Pancreas (tissue), 10 donors: ENCODE results near the gene USP24. TPM values are rescaled to one million over a fixed set of nuclear protein-coding genes. Genes with fewer than 3 reads are reported as not detected.

ENCODE experiments used
- ATAC-seq, 4 donors: fragments of 200-7000 bp; cut with Tn5 transposase; one replicate each; pipeline versions ENCODE4 v1.8.0 to v1.9.1; 2020; ENCODE audit warnings: mild to moderate bottlenecking in 4 of 4, moderate library complexity in 4 of 4
- DNase-seq, 6 donors: peaks; one replicate each; pipeline ENCODE4 v3.0.0-alpha.2; 2020
- FAIRE-seq: peaks from 2 replicates; lab custom pipeline; 2012; peaks lifted over from hg19 to GRCh38; lab: Jason Lieb, UNC
- H3K27ac ChIP-seq, 4 donors: fragments of 200-600 bp; sonication (generic); 1 replicate in 3 of 4; 2 replicates in 1 of 4; pipeline versions ENCODE4 v1.5.0 to v1.8.0; 2020
- H3K27me3 ChIP-seq, 4 donors: fragments of 200-600 bp; one replicate each; pipeline ENCODE4 v1.8.0; 2021
- H3K36me3 ChIP-seq, 3 donors: fragments of 200-600 bp; sonication (generic) in 1 of 3; one replicate each; pipeline versions ENCODE4 v1.5.0 to v1.8.0; 2020 to 2021
- H3K4me1 ChIP-seq, 3 donors: fragments of 200-600 bp; one replicate each; pipeline ENCODE4 v1.8.0; 2021
- H3K4me3 ChIP-seq, 4 donors: fragments of 200-600 bp; sonication (generic) in 2 of 4; one replicate each; pipeline versions ENCODE4 v1.5.0 to v1.8.0; 2020 to 2021
- H3K9me3 ChIP-seq, 4 donors: fragments of 200-600 bp; one replicate each; pipeline ENCODE4 v1.8.0; 2021
- WGBS, 2 donors: extraction: QIAGEN DNeasy Blood & Tissue Kit; methylation state at CpG; one replicate each; pipeline ENCODE4 v1.1.7; 2013; 5-methylcytosine and 5-hydroxymethylcytosine counted together
- intact Hi-C, 3 donors: fragments of 100-400 bp; cut with DNase I; formaldehyde crosslinking; loops; one replicate each; pipeline versions ENCODE4 v1.11.1 to v1.14.2; 2022
- polyA plus RNA-seq, 2 donors: library from polyadenylated mRNA; stranded (reverse); fragments of 200-250 nt; gene quantifications; one replicate each; pipeline ENCODE4 v1.2.3, GENCODE V29; 2013
- total RNA-seq, 6 donors: library from RNA; stranded (reverse); fragmentation: NEBNext Ultra II Directional in 4 of 6; extraction: Animal tissue kit (Norgen Biotek cat#: 25700) in 4 of 6; gene quantifications; one replicate each; pipeline versions ENCODE4 v1.2.1 to v1.2.4, GENCODE V29; 2021 to 2023
- TF ChIP-seq, protein P1 (sequence below), 4 donors: fragments of 200-600 bp; sonication (generic) in 3 of 4; IDR thresholded peaks; one replicate each; pipeline versions ENCODE4 v1.5.0 to v1.8.0; 2021; ENCODE audit warnings: antibody characterized with exemption in 4 of 4
- donor health status: healthy with polysubstance abuse.
- donor health status: DM: no; HTN: no; CAD: no; lungs with moderate emphysema.
- donor health status: DM: no; HTN: no; CAD: no.
- donor health status: control.
- donor health status: control.
- donor health status: Bipolar disorder and iron deficiency.
- donor health status: DM: yes; HTN: yes; CAD: no.
- donor health status: DM: no; HTN: no; CAD: no.
- donor health status: DM: no; HTN: no; CAD: no.
- donor health status: DM: yes; HTN: yes; CAD: no.

The USP24 gene
- total and polyA plus RNA-seq, 8 donors = 7.5 to 26.8 (median 14.5) TPM

DNA sequence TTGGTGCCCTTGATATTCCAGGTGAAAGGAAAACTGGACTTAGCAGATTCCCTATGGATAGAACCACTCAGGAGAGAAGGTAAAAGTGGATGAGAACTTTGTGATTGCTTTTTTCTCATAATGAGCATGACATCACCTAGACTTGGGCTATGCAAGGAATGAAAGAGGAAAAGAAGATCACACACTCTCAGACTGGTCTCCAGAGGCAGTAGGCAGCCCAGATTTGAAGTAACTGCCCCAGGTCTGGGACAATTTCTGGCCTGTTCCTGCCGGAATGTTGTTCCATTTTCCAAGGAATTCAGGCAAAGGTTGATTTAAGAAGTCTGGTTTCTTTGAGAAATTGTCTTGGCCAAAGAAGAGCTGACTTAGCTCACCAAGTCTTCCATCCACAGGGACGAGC, 31.7 kb upstream of the USP24 start:
- intact Hi-C loops = no loop called here
- Histone ChIP-seq H3K27ac (no peak overlapping the region), H3K9me3 (no peaks in the 10 kb centered on the region), H3K27me3 (no peaks in the 10 kb centered on the region), H3K4me3 (no peak overlapping the region), H3K4me1 (peaks cover 0 to 6% (median 0%) of the 10 kb centered on the region in 3 donors), H3K36me3 (no peaks in the 10 kb centered on the region)
- TF ChIP-seq, protein P1, sequence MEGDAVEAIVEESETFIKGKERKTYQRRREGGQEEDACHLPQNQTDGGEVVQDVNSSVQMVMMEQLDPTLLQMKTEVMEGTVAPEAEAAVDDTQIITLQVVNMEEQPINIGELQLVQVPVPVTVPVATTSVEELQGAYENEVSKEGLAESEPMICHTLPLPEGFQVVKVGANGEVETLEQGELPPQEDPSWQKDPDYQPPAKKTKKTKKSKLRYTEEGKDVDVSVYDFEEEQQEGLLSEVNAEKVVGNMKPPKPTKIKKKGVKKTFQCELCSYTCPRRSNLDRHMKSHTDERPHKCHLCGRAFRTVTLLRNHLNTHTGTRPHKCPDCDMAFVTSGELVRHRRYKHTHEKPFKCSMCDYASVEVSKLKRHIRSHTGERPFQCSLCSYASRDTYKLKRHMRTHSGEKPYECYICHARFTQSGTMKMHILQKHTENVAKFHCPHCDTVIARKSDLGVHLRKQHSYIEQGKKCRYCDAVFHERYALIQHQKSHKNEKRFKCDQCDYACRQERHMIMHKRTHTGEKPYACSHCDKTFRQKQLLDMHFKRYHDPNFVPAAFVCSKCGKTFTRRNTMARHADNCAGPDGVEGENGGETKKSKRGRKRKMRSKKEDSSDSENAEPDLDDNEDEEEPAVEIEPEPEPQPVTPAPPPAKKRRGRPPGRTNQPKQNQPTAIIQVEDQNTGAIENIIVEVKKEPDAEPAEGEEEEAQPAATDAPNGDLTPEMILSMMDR (IDR thresholded peaks at IDR 0.05) = no peak
- FAIRE-seq (no peak), DNase-seq (no peak), ATAC-seq (no peak)
- WGBS, 2 donors = 89 to 94% methylated on average over 2 of the region's 2 CpGs

DNA sequence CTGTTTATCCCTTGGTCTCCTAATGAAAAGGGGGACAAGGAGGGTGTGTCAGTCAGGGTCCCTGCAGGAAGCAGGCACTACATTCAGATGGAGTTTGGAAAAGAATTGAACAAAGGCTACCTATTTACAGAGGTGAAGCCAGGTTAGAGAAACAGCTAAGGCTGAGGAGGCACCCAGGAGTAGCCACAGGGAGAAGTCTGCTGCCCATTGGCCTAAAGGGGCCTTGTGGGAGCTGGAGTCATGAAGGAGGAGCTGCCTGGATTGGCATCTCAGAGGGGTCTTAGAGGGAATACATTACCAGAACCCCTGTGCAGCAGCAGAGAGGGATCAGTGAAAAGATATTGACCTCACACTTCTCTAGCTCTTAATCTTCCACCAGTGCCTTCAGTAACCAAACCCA, 31.2 kb upstream of the USP24 start:
- TF ChIP-seq, protein P1 (IDR thresholded peaks at IDR 0.05) = no peak
- Histone ChIP-seq H3K9me3 (no peaks in the 10 kb centered on the region), H3K4me1 (peaks cover 0 to 6% (median 0%) of the 10 kb centered on the region in 3 donors), H3K4me3 (no peak overlapping the region), H3K27me3 (no peaks in the 10 kb centered on the region), H3K27ac (no peak overlapping the region), H3K36me3 (no peaks in the 10 kb centered on the region)
- no peak for DNase-seq
- ATAC-seq = no peak
- no peak for FAIRE-seq
- intact Hi-C loops = no loop called here

DNA sequence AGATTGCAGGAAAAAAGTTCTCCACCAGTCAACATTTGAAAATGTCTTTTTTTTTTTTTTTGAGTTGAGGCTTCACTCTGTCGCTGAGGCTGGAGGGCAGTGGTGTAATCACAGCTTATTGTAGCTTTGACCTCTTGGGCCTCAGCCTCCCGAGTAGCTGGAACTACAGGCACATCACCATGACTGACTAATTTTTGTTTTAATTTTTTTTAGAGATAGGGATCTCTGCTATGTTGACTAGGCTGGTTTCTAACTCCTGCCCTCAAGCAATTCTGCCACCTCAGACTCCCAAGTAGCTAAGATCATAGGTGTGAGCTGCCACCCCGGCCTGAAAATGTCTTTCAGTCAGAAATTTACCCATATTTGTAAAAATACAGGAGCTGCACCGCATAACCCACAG, 30.6 kb upstream of the USP24 start:
- intact Hi-C loops = no loop called here
- no peak for FAIRE-seq
- no peak for ATAC-seq
- 86 to 87% methylated on average over 4 of the region's 4 CpGs for WGBS, 2 donors
- H3K27me3 ChIP-seq = no peaks in the 10 kb centered on the region
- no peaks in the 10 kb centered on the region for H3K9me3 ChIP-seq
- DNase-seq = no peak
- H3K27ac ChIP-seq = no peak overlapping the region
- H3K36me3 ChIP-seq = no peaks in the 10 kb centered on the region
- peaks cover 0 to 6% (median 0%) of the 10 kb centered on the region in 3 donors for H3K4me1 ChIP-seq
- TF ChIP-seq, protein P1 (IDR thresholded peaks at IDR 0.05) = no peak
- H3K4me3 ChIP-seq = no peak overlapping the region

DNA sequence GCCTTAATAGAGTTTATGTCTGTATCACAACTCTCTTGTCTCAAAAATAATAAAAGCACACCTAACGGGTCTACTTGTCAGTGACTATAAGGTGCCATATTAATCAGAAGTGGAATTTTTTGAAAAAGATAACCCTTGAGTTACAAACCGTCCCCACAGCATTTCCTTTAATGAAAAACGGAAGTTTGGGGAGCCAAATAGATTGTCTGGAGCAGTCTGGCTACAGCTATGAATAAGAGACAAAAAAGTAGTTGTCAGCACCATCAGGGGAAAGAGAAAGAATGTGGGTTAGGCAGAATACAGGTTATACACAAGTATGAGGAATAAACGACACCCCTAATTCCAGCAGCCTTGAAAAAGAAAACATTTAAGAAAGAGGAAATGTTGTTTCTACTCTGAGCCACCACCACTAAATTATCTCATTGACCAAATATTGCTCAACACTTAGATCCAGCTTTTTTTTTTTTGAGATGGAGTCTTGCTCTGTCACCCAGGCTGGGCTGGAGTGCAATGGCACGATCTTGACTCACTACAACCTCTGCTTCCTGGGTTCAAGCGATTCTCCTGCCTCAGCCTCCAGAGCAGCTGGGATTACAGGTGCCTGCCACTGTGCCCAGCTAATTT, 29.4 kb upstream of the USP24 start:
- intact Hi-C loops = no loop called here
- Histone ChIP-seq H3K36me3 (no peaks in the 10 kb centered on the region), H3K4me1 (peaks cover 0 to 6% (median 0%) of the 10 kb centered on the region in 3 donors), H3K27ac (peak overlapping the region in 1 of 4 donors; percentile 46), H3K9me3 (no peaks in the 10 kb centered on the region), H3K4me3 (no peak overlapping the region), H3K27me3 (no peaks in the 10 kb centered on the region)
- DNase-seq (no peak), ATAC-seq (peak; percentile 81 to 93 (median 86)), FAIRE-seq (no peak)
- 30 to 31% methylated on average over 6 of the region's 6 CpGs for WGBS, 2 donors
- TF ChIP-seq, protein P1 (IDR thresholded peaks at IDR 0.05) = no peak

DNA sequence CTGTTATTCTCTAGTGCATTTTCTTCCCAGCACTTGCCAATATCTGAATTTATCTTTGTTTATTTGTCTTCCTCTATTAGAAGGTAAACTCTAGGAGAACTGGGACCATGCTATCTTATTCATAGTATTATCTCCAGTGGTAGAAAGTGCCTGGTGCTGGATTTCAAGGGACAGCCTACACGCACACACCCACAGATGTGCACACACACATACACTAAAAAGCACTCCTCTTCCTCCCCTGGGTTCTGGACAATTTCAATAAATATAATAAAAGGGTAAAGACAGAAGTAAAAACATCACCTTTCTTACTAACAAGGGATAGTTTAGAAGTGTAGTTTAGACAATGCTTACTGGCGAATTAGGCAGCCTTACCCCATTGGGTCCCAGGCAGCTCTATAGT, 28.5 kb upstream of the USP24 start:
- no peak for FAIRE-seq
- H3K36me3 ChIP-seq = no peaks in the 10 kb centered on the region
- H3K27ac ChIP-seq = no peak overlapping the region
- no peaks in the 10 kb centered on the region for H3K27me3 ChIP-seq
- intact Hi-C loops = no loop called here
- no peak overlapping the region for H3K4me3 ChIP-seq
- H3K4me1 ChIP-seq = peaks cover 0 to 6% (median 0%) of the 10 kb centered on the region in 3 donors
- TF ChIP-seq, protein P1 (IDR thresholded peaks at IDR 0.05) = no peak
- no peaks in the 10 kb centered on the region for H3K9me3 ChIP-seq
- no peak for ATAC-seq
- 83 to 92% methylated on average over 2 of the region's 2 CpGs for WGBS, 2 donors
- no peak for DNase-seq
